Activated CD8-positive, alpha-beta T cell treated with anti-CD3 and anti-CD28 coated beads for 36 hours (primary cell): Measurements from ENCODE around the gene TPSG1. TPM values are rescaled to one million over a fixed set of nuclear protein-coding genes. Genes with fewer than 3 reads are reported as not detected.
"Not testable (repeated sequence)": the region's sequence is repeated elsewhere in the genome, so short reads cannot be mapped to it uniquely, and the experiment has no call there.

Source experiments
- ATAC-seq: fragments of 200-7000 bp; cut with Tn5 transposase; one replicate; pipeline ENCODE4 v1.10.0; 2021; ENCODE audit warnings: mild to moderate bottlenecking, moderate library complexity
- CTCF ChIA-PET: fragments of 350-600 bp; sonication (Branson Sonifier 250); formaldehyde crosslinking; loops from one replicate; lab custom pipeline; 2021; ENCODE audit warnings: antibody characterized with exemption; lab: Charles Lee
- POLR2A ChIA-PET: fragments of 350-600 bp; sonication (Branson Sonifier 250); formaldehyde crosslinking; loops from one replicate; lab custom pipeline; 2021; ENCODE audit warnings: antibody characterized with exemption; lab: Charles Lee
- DNase-seq: peaks from one replicate; pipeline ENCODE4 v3.0.0-alpha.2; 2020
- H3K27ac Mint-ChIP-seq: one replicate; pipeline ENCODE4 v1.8.0; 2021; ENCODE audit warnings: mild to moderate bottlenecking, mixed read lengths
- H3K27me3 Mint-ChIP-seq: one replicate; pipeline ENCODE4 v1.8.0; 2021; ENCODE audit warnings: mixed read lengths
- H3K36me3 Mint-ChIP-seq: one replicate; pipeline ENCODE4 v1.8.0; 2021; ENCODE audit warnings: low read depth, mixed read lengths
- H3K4me1 Mint-ChIP-seq: one replicate; pipeline ENCODE4 v1.8.0; 2021; ENCODE audit warnings: low read depth, mixed read lengths
- H3K4me3 Mint-ChIP-seq: one replicate; pipeline ENCODE4 v1.8.0; 2021; ENCODE audit warnings: mild to moderate bottlenecking, moderate library complexity, mixed read lengths
- H3K9me3 Mint-ChIP-seq: one replicate; pipeline ENCODE4 v1.8.0; 2021; ENCODE audit warnings: mixed read lengths
- intact Hi-C: fragments of 100-400 bp; cut with micrococcal nuclease; formaldehyde crosslinking; loops from one replicate; pipeline ENCODE4 v1.10.0; 2022
- total RNA-seq, 2 experiments: library from RNA; stranded (reverse); gene quantifications; one replicate each; pipeline ENCODE4 v1.2.3, GENCODE V29; 2021
- TF ChIP-seq, protein P1 (sequence below): fragments of 200-600 bp; IDR thresholded peaks from one replicate; pipeline ENCODE4 v1.8.0; 2022; ENCODE audit warnings: antibody characterized with exemption, mild to moderate bottlenecking

The TPSG1 gene
- not detected for total RNA-seq

DNA sequence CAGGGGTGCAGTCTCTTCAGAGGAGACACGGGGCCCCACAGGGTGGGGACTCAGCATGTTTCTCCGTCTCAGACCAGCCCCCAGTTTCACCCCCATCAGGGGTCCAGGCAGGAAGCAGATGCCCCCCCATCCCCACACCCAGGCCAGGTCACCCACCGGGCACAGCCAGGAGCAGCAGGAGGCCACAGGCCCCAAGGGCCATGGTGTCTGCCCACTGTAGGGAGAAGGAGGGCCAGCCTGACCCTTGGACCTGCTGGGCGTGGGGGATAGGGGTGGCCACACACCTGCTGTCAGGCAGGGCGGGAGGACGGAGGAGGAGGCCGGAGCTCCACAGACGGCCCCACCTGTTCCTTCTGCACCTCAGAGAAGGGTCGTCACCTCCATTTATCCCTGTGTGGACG is at the start of gene TPSG1:
Gene TPSG1, minus strand, starts transcription at position 218 of the 401 bp plus-strand sequence. Its CDS starts 16 bp downstream, at position 202.
- Mint-ChIP-seq H3K27me3 (no peaks in the 10 kb centered on the region), H3K9me3 (no peaks in the 10 kb centered on the region), H3K4me1 (no peaks in the 10 kb centered on the region), H3K36me3 (no peaks in the 10 kb centered on the region), H3K27ac (no peak within 1 kb of the TSS), H3K4me3 (no peak within 1 kb of the TSS)
- no peak for DNase-seq
- ATAC-seq, result no peak
- intact Hi-C loops, result no loop called here
- TF ChIP-seq, protein P1, sequence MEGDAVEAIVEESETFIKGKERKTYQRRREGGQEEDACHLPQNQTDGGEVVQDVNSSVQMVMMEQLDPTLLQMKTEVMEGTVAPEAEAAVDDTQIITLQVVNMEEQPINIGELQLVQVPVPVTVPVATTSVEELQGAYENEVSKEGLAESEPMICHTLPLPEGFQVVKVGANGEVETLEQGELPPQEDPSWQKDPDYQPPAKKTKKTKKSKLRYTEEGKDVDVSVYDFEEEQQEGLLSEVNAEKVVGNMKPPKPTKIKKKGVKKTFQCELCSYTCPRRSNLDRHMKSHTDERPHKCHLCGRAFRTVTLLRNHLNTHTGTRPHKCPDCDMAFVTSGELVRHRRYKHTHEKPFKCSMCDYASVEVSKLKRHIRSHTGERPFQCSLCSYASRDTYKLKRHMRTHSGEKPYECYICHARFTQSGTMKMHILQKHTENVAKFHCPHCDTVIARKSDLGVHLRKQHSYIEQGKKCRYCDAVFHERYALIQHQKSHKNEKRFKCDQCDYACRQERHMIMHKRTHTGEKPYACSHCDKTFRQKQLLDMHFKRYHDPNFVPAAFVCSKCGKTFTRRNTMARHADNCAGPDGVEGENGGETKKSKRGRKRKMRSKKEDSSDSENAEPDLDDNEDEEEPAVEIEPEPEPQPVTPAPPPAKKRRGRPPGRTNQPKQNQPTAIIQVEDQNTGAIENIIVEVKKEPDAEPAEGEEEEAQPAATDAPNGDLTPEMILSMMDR, result no peak
- ChIA-PET CTCF (no interaction called here), POLR2A (interaction anchor here (1.0 kb wide), 1 partner anchor 190 kb away, joined by 3 read pairs; no protein-coding TSS in a partner anchor)

DNA sequence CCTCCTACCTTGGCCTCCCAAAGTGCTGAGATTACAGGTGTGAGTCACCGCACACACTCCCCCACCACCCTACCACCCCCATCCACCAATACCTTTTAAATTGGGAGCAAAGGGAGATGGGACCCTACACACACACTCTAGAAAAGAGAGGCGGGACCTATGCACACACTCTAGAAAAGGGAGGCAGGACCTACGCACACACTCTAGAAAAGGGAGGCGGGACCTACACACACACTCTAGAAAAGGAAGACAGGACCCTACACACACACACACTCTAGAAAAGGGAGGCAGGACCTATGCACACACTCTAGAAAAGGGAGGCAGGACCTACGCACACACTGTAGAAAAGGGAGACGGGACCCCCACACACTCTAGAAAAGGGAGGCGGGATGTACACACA is 49.7 kb upstream of the TPSG1 start:
- H3K27me3 Mint-ChIP-seq, result peaks cover 17% of the 10 kb centered on the region
- TF ChIP-seq, protein P1, result no peak
- ATAC-seq, result no peak

DNA sequence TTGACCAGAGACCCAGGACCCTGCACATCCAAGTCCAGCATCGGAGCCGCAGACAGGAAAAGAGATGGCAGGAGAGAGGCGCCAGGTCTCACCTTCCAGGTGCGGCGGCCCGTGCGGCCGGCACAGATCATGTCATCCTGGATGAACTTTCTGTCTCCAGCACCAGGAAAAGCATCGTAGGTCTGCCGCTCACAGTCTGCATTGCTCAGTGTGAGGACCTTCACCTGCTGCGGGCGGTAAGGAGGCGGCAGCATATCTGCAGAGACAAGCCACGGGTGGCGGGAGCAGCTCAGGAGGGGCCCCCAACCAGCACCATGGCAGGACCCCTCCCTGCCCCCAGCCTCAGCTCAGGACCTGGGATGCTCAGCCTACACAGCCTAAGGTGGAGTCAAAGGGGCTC is 48.7 kb upstream of the TPSG1 start:
- ChIA-PET CTCF (no interaction called here), POLR2A (no interaction called here)

More for the DNA sequence above, 49.7 kb upstream of the TPSG1 start:
- Mint-ChIP-seq H3K4me1 (no peaks in the 10 kb centered on the region), H3K4me3 (no peak overlapping the region), H3K27ac (no peak overlapping the region), H3K9me3 (no peaks in the 10 kb centered on the region), H3K36me3 (no peaks in the 10 kb centered on the region)
- CTCF ChIA-PET, result no interaction called here
- intact Hi-C loops, result no loop called here
- no peak for DNase-seq
- POLR2A ChIA-PET, result no interaction called here

DNA sequence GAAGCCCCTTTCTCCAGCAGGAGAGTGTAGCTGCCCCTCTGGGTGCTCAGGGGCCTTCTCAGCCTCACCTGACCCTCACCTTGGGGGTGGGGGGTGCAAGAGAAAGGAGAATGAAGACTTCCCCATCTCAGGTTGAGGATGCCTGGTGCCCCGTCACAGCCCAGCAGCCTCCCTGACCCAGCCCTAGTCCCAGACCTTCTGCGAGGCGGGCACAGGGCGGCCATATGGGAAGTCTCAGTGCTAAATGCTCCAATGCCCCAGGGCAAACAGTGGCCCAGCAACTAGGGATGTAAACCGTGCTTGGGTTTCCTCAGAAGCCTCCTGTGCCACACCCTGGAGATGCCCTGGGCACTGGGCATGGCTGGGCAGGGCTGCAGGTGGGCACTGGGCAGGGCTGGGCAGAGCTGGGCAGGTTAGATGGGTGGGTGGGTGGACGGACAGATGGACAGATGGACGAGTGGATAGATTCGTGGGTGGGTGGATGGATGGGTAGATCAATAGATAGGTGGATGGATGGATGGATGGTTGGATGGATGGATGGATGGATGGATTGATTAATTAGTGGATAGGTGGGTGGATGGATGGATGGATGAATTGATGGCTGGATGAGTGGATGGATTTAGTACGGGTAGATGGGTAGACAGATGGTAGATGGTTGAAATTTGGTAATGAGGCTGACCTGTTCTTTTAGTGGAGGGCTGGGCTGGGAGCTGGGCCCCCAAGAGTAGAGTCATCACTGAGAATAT is 47.6 kb upstream of the TPSG1 start:
- TF ChIP-seq, protein P1, result no peak
- no peak for DNase-seq
- ChIA-PET POLR2A (no interaction called here), CTCF (no interaction called here)
- intact Hi-C loops, result no loop called here
- H3K36me3 Mint-ChIP-seq, result no peaks in the 10 kb centered on the region
- H3K9me3 Mint-ChIP-seq, result no peaks in the 10 kb centered on the region
- no peaks in the 10 kb centered on the region for H3K4me1 Mint-ChIP-seq
- ATAC-seq, result no peak
- no peak overlapping the region for H3K4me3 Mint-ChIP-seq
- peaks cover 15% of the 10 kb centered on the region for H3K27me3 Mint-ChIP-seq
- no peak overlapping the region for H3K27ac Mint-ChIP-seq

More for the DNA sequence above, 48.7 kb upstream of the TPSG1 start:
- Mint-ChIP-seq H3K27me3 (peaks cover 17% of the 10 kb centered on the region), H3K4me3 (no peak overlapping the region), H3K27ac (no peak overlapping the region), H3K9me3 (no peaks in the 10 kb centered on the region), H3K4me1 (no peaks in the 10 kb centered on the region), H3K36me3 (no peaks in the 10 kb centered on the region)
- DNase-seq, result no peak
- ATAC-seq, result no peak
- intact Hi-C loops, result no loop called here
- TF ChIP-seq, protein P1, result no peak

DNA sequence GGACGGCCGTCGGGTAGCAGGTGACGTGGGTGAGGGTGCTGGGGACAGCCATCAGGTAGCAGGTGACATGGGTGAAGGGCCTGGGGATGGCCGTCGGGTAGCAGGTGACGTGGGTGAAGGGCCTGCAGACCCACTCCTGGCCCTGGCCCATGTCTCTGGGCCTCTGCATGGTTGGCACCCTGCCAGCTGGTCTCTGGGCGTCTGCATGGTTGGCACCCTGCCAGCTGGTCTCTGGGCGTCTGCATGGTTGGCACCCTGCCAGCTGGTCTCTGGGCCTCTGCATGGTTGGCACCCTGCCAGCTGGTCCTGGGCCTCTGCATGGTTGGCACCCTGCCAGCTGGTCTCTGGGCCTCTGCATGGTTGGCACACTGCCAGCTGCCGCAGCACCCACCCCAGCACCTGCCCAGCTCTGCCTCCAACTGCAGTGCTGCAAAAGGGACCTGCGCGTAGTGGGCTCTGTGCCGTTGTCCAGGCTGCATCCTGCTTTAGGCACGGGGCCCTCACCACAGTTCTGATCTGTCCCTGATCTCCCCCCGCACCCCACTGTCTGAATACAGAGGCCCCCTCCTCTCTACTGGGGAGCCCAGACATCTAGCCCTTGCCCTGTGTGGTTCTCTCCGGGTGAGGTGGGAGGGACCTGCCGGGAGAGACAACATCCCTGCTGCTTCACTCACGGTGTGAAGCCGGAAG is 46.8 kb upstream of the TPSG1 start:
- CTCF ChIA-PET, DNase-seq, ATAC-seq, H3K36me3 Mint-ChIP-seq, intact Hi-C loops, H3K9me3 Mint-ChIP-seq, H3K4me3 Mint-ChIP-seq, H3K4me1 Mint-ChIP-seq, H3K27ac Mint-ChIP-seq: not testable (repeated sequence)
- POLR2A ChIA-PET, result interaction anchor here (0.7 kb wide), 1 partner anchor 305 kb away, joined by 3 read pairs; no protein-coding TSS in a partner anchor
- peaks cover 14% of the 10 kb centered on the region for H3K27me3 Mint-ChIP-seq
